GM19035 (cell line): ENCODE data around the gene TTLL11.

Experiments
- ATAC-seq: cut with Tn5 transposase; IDR thresholded peaks from one replicate; pipeline ENCODE4 v1.9.1; 2021; ENCODE audit not compliant: unreplicated experiment

The TTLL11 gene, protein sequence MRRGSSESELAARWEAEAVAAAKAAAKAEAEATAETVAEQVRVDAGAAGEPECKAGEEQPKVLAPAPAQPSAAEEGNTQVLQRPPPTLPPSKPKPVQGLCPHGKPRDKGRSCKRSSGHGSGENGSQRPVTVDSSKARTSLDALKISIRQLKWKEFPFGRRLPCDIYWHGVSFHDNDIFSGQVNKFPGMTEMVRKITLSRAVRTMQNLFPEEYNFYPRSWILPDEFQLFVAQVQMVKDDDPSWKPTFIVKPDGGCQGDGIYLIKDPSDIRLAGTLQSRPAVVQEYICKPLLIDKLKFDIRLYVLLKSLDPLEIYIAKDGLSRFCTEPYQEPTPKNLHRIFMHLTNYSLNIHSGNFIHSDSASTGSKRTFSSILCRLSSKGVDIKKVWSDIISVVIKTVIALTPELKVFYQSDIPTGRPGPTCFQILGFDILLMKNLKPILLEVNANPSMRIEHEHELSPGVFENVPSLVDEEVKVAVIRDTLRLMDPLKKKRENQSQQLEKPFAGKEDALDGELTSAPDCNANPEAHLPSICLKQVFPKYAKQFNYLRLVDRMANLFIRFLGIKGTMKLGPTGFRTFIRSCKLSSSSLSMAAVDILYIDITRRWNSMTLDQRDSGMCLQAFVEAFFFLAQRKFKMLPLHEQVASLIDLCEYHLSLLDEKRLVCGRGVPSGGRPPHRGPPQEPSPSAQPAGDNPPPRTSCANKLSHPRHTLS

DNA sequence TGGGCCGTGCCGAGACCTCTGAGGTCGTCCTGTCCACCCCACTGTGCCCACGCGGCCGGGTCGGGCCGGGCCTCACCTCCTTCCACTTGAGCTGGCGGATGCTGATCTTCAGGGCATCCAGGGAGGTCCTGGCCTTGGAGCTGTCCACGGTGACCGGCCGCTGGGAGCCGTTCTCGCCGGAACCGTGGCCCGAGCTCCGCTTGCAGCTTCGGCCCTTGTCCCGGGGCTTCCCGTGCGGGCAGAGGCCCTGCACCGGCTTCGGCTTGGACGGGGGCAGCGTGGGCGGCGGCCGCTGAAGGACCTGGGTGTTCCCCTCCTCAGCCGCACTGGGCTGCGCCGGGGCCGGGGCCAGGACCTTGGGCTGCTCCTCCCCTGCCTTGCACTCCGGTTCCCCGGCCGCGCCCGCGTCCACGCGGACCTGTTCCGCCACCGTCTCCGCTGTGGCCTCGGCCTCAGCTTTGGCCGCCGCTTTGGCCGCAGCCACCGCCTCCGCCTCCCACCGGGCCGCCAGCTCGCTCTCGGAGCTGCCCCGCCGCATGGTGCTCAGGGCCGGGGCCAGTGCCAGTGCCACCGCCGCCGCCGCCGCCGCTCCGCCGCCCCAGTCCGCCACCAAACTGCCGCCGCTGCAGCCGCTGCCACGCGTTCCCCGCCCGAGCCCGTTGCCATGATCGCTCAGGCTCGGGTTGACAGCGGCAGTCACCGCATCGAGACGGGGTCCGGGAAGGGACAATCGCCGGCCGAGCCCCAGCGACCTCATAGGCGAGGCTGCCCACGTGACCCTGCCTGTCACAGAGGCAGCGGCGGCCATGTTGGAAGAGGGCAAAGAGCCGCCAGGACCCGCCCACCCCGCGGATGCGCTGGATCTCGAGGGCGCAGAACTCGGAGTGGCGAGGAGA, at the start of gene TTLL11:
Gene TTLL11 (minus strand): TSS at position 698 of the 896 bp plus-strand sequence. CDS start 160 bp downstream, at position 538.
- ATAC-seq = peak; percentile 92

DNA sequence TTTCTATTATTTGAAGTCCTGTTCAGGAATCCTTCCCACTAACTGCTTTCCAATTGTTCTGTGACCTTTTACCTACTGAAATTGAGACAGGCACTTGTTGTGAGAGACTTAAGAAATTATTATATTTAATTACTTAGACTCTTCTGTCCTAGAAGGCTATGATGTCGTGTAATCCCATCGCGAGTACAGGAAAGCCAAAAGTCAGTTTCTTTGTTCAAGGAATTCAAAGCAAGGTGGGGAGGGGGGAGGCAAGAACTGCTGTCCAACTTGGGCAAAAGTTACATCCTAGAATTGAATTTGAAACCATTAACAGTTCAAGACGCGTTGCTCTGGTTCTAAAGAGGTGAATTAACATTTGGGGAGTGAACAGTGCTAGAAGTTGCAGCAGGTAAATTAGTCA, 48.6 kb upstream of the TTLL11 start:
- no peak for ATAC-seq

DNA sequence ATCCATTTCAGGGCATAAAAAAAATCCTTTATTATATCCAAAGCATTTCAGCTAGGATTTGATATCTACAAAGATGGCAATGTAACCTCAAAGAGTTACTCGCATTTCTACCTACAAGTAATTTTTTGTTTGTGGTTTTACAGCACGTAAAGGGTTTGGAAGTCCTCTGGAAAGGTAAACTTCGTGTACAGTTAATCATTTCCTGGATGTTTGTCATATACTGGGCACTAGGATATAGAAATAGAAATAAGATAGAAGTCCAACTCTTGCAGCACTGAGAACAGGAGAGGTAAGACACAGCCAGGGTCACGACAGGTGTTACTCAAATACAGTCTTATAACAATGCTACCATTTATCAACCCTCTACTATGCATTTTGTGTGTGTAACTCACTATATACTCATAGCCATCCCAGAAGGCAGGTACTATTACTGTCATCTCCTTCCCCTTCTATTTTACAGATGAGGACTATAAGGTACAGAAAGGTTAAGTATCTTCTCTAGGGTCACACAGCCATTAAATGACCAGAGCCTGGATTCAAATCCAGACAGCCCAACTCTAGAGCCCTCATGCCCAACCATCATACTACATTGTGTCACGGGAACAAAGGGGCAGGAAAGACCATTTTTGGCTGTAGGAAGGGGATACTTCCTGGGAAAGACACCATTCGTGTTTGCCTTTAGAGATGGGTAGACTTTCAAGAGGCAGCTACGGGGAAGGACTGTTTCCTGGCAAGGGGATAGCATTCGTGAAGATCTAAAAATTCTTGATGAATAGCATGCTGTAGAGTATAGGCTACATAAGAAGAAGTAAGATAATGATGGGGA, 47.5 kb upstream of the TTLL11 start:
- no peak for ATAC-seq

DNA sequence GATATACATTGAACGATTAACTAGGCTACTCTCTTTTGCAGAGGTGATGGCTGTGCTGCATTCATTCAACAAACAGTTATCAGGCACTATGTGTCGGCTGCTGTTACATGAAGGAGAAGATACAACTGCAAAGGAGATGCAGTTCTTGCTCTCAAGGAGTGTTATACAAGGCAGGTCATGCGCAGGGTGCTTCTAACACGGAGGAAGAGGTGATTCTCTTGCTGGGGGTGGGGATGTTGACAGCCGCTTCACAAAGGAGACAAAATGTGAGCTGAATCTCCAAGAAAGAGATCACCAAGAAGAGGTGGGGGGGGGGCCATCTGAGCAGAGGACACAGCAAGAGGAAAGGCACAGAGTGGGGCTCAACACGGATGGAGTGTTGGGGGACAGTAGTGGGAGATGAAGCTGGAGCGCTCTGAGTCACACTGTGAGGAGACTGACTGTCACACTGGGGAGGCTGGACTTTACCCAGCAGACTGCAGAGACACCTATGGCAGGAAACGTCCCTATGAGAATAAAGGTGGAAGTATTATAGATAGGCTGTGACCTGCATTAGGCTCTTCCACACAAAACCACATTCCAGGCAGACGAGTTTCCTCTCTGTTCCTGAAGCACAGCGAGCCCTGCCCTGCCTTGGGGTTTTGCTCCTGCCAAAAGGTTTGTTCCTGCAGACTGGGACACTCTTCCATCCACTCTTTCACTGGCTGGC, 45.6 kb upstream of the TTLL11 start:
- no peak for ATAC-seq

DNA sequence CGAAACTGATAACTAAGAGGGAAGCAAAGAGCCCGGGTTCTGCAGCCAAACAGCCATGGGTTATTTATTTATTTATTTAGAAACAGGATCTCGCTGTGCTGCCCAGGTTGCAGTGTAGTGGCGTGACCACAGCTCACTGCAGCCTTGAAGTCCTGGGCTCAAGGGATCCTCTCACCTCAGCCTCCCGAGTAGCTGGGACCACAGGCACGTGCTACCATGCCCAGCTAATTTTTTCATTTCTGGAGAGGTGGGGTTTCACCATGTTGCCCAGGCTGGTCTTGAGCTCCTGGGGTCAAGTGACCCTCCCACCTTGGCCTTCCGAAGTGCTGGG, 42.4 kb upstream of the TTLL11 start:
- ATAC-seq = no peak

DNA sequence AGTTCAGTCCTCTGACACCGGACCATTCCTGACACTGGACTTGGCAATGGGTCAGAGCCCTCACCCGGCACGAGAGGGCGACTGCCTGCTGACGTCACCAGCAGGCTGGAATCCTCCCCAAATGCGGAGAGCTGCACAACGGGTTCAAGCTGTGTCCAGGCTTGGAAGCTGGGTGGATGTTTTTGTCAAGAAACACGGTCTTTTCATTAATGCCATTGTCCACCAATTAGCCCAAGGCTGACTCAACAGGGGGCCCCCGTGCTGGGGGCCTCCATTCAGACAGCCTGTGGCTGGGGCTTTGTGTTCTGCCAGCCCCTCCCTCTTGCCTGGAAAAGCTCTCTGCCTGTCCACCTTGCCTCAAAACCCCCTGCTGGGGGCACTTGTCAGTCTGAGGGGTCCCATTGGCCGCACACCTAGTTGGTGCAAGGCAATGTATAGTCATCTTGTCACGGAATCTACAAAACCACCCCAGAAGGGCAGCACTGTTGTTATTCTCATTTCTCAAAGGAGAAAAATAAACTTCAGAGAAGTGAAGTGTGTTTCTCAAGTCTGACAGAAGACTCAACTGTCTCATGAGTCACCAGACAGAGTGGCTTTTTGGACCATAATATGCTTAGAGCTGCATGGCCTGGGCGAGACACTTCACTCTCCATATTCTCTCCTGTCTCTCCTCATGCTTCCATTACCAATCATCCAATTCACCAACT, 41.9 kb upstream of the TTLL11 start:
- ATAC-seq = no peak

DNA sequence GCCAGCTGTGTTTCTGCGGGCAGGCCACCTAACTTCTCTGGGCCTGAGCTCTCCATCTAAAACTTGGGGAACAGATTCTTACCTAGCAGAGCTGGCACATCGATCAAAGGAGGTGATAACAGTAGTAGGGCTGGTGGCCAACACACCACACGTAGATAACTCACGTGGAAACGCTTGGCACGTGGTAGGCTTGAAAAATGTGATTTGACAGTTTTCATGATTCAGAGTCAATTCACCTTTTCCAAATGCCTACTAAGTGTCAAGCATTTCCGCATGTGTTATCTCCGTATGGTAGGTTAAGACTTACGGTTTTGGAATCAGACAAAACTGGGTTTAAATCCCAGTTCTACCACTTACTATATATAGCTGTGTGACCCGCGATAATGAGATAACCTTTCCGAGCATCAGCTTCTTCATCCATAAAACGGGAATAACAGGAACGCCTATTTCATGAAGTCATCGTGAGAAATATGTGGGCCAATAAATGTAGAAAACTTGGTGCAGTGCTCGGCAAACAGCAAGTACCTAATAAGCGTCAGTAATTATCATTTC, 41.0 kb upstream of the TTLL11 start:
- no peak for ATAC-seq

DNA sequence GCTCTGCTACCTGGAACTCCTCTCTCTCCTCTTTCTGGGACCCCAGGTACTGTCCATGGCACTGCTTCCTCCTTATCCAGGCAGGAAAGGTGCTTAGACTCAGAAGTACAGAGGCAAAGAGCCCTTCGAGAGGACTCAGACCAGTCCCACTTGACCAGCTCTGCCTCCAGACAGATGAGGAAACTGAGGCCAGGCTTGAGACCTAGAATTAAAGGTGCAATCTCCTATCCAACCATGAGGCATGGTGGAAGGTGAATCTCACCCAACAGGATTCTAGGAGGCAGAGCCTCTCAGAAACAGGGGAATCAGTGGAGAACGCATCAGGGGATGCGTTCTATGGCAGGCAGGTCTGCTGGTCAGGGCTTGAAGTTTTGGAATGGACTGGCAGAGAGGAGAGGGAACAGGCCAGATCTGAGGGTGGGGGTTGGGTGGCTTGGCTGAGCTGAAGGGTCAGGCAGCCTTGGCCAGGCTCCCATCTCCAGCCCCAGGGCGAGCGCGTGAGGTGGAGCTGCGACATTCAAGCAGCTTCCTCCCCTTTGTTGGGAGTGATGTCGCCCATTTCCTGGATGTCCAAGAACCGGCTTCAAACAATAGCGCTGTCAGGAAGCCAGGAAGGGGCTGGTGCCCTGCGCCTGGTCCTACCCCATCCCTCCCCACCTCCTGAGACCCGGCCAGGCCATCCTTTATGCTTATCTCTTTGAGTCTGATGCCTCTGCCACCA, 40.3 kb upstream of the TTLL11 start:
- ATAC-seq = no peak

DNA sequence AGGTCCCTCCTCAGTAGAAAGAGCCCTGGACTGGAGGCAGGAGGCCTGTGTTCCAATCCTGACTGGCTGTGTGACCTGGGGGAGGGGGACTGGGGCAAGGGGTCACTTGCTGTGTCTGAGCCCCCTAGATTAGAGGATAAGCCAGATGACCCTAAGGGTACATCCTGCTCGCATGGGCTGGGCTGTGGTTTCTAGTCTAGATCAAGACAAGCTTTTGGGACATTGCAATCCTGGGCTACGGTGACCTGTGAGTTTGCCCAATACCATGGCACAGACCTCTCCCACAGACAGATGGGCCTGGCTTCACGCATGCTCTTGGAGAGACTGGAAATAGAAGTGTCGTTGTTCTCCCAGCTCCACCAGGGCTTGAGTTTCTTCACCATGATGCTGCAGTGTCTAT, 39.4 kb upstream of the TTLL11 start:
- no peak for ATAC-seq

DNA sequence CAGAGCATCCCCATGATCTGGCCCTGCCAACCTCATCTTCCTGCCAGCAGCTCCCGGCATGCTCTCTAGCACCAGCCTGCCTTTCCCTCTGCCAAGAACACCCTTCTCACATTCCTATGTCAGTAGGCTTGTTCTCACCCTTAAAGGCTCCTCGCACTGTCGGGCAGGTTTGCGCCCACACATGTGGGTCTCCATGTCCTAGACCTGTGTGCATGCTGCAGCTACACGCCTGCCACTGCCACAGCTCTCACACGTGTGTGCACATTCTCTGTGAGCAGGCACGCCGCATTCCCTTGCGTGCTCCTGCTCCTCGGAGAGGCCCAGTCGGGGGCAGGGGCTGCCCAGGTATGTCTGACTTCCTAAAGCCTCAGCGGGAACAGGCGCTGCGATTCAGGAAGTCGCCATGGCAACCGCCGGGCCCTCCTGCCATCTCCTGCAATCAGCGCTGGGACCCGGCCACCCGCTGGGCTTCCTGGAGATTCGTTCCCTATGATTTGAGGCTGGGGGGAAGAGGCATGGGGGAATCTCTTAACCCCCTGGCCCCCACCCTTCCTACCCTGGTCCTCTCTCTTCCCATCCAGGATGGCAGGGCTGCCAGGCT, 38.4 kb upstream of the TTLL11 start:
- ATAC-seq = no peak

DNA sequence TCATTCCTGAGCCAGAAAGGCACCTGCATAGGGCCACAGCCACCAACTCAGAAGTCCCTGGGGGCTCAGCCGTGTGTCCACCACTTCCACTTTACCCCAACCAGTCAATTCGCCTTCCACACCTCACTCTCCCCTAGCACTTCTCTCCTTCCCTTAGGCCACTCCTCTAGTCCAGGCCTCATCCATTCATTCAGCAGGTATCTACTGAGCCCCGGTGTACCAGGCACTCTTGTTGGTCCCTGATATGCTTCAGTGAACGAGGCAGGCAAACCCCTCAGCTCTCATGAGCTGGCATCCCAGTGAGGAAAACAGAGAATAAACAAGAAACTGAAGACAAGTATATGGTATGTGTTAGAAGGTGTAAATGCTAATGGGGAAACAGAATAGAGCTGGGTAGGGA, 37.7 kb upstream of the TTLL11 start:
- ATAC-seq = no peak

DNA sequence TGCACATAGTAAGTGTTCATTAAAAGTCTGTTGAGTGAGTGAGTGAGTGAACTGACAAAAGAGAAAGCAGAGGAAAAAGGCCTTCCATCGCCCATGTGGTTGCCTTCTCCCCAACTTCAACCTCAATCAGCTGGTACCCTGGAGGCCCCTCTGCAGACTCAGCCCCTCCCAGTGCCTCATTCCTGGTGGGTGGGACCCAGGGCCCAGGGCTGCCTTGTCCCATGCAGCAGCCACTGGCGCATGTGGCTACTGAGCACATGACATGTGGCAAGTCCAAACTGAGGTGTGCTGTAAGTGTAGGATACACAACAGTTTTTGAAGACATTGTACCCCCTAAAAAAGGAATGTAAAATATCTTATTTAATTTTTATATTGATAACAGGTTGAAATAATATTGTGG, 36.9 kb upstream of the TTLL11 start:
- ATAC-seq = no peak

DNA sequence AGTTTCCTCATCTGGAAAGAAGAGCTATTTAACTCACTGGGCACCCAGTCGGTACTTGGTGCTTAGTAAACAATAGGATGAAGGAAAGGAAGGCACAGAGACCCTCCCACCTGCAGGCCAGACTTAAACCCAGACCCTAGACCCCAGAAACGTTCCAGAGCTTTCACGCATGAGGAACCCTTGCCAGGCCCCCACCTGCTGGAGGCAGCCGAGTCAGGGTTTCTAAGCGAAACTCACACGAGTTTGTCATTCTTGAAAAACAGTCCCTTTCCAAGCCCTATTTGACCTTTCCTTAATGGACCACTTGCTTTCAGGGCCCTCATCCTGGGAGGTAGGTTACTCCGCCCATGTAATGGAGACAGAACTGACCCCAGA, 35.8 kb upstream of the TTLL11 start:
- no peak for ATAC-seq

DNA sequence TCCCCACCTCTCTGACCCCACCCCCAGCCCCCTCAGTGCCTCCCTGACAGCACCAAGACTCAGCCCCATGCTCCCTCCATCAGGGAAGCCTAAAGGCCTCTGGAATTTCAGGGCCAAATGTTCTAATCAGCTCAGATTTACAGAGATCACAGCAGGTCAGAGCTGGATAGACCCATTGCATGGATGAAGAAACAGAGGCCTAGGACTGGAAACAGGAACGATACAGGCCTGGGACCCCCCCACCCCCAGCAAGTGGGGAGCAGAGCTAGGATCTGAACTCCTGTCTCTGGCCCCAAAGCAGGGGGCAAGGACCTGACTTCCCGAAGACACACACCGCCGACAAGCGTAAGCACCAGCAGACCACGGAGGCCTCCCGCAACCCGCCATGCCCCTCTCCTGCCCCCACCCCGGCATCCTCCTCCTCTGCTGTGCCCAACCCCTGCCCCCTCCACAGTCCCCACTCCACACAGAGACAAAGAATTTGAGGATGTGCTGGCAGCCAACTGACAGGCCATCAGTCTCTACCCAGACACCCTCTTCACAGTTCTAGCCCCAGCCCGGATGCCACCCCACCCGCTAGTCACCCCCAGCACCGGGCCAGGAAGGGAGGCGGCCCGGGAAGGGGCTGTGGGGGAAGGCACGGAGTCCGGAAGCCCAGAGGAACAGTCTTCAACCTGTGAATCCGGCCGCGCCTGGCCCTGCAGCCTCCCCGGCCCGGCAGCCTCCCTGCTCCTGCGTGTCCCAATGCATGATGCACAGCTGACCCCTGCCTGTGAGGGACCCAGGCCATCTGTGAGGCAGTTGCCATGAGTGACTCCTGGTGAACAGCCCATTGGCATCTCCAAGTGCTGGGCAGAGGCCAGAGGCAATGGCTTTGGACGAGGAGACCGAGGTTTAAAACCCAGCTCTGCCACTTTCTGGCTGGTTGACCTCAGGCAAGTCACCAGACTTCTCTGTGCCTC, 35.2 kb upstream of the TTLL11 start:
- ATAC-seq = no peak

DNA sequence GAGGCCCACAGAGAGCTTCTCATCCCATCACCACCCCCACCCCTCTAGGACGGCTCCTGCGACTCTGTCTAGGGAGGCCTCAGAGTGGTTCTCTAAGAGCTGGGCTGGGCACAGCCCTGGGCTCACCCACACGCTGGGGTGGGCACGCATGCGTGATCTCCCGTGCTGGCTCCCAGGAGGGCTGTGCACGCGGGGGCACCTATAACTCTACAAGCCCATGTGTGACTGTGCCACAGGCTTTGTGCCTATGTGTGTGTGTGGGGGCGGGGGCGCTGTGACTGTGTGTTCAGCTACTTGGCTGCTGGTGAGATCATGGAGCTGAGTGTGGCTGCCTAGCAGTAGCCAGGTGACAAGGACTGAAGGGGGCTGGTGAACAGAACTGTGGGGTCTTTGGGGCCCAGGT, 34.3 kb upstream of the TTLL11 start:
- no peak for ATAC-seq

DNA sequence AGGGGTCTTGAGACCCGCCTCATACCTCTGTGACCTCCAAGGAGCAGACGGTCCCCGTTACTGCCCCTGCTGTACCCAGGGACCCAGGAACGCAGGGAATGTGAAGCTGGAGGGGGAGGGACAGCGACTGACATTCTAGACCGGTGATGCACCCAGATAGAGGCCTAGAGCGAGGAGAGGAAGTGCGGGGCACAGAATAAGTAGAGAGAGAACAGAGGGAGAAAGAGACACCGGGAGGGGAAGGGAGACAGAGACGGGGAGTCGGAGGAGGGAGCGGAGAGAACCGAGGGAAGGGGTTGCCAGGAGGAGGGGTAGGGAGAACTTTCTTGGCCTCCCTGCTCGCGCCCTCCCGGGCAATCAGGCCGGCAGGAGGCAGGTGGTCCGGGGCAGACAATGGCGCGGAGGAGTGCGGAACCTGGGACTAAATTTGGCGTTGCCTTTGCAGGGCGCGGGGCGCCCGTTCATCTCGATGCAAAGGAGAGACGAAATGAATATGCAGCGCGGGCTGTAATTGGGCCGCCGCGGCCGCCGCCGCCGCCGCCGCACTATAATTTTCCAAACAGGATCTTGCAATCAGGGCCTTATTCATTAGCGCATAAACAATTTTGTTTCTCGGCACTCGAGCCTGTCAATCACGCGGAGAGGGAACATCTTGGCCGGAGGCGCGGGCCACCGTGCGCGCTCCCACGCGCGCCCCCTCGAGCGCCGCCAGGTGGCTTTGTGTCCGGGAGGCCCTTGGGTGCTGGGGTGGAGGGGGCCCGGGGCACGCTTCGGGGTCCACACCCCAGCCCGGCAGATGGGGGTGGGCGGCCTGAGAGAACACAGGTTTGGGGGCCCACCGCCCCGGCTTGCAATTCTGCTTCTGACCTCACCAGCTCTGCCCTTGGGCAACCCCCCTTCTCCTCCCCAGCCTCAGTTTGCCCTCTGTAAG, 33.5 kb upstream of the TTLL11 start:
- no peak for ATAC-seq
